ENCODE results near the gene ZBTB47.

Gene ZBTB47

DNA sequence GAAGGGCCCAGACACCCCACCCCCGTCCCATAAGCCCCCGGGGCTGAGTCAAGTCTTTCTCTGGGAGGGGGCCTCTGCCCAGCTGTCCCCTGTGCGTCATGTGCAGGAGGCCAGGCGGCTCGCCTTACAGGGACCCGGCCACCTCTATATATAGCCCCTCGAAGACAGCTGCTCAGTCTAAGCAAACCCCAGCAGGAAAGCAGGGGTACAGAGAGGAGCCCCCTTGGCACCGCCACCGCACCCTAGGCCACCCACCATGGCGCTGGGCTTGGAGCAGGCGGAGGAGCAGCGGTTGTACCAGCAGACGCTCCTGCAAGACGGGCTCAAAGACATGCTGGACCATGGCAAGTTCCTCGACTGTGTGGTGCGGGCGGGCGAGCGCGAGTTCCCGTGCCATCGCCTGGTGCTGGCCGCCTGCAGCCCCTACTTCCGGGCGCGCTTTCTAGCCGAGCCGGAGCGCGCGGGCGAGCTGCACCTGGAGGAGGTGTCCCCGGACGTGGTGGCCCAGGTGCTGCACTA lies 31.9 kb downstream of the ZBTB47 start, which contains the start of gene KLHL40:
Gene KLHL40, plus strand, starts transcription at position 175 of the 519 bp plus-strand sequence. Its CDS starts 82 bp downstream, at position 257.
- no peak for DNase-seq (ENCODE audit: low spot score)

GRCh38 chr3:42685891-42686820 lies 32.7 kb downstream of the ZBTB47 start:
- no peak for DNase-seq (ENCODE audit: low spot score)

- DNase-seq (ENCODE audit: low spot score) = no peak
Observed at GRCh38 chr3:42686832-42687650, 33.5 kb downstream of the ZBTB47 start.

DNA sequence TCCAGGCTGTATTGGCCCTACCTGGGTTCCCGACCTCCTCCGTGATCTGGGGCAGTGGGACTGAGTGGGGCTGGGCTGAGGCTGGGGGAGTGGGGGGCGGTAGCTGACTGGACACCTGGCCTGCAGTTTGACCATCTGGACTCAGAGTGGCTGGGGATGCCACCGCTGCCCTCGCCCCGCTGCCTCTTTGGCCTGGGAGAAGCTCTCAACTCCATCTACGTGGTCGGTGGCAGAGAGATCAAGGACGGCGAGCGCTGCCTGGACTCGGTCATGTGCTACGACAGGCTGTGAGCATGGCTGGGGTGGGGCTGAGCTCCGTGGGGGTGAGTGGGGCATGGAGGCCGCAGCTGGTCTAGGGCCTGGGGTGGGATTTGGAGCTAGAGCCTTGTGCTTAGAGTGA lies 34.5 kb downstream of the ZBTB47 start:
- DNase-seq (ENCODE audit: low spot score) = no peak

DNA sequence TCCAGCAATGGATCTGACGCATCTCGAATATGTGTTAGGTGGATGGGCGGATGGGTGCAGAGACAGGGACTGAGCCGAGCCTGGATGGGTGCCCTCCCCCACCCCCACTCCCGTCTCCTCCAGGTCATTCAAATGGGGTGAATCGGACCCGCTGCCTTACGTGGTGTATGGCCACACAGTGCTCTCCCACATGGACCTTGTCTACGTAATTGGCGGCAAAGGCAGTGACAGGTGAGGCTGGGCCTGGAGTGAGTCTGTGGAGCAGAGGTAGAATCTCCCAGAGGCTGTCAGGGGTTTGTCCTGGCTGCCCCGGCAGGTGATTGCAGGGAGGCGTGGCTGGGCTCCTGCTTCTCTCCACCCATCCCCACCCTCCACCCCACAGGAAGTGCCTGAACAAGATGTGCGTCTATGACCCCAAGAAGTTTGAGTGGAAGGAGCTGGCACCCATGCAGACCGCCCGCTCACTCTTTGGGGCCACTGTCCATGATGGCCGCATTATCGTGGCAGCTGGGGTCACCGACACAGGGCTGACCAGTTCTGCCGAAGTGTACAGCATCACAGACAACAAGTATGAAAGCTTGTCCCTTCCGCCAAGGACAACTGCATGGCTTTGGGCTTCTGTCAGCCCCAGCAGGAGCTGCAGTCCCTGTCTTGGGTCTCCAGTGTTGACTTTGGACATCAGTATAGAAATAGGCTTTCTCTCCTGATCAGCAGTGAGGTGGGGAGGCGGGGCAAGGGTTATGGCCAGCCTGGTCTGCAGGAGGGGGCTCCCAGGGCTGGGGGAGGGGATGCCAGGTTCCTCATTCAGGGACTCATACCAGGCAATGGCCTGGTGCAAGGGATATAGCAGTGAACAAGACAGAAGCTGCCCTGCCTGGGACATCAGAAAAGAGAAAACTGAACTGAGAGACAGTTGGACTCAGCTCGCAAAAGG lies 35.3 kb downstream of the ZBTB47 start:
- no peak for DNase-seq (ENCODE audit: low spot score)

DNA sequence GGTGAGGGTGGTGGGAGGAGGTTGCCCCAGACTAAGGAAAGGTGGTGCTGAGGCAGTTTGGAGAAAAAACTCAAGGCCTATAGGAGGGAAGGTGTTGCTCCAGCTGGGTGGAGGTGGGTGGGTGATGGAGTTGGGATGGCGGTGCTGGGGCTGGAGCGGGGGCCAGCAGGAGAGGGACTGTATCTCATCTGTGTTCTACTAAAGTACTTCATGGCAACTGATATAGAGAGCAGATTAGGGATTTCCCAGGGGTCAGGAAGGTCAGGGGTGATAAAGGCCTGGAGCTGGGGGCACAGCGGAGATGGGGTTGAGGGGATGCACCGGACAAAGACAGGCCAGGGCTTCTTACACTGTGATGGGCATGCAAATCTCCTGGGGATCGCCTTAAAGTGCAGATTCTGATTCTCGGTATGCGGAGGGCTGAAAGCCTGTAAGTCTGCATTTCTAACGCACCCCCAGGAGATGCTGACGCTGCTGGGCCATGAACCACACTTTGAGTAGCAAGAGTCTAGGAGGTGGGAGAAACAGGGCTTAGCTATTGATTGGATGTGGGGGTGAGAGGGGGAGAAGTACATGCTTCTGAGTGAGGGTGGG lies 36.0 kb downstream of the ZBTB47 start:
- DNase-seq (ENCODE audit: low spot score) = no peak

GRCh38 chr3:42690191-42690590 lies 36.7 kb downstream of the ZBTB47 start:
- no peak for DNase-seq (ENCODE audit: low spot score)

DNA sequence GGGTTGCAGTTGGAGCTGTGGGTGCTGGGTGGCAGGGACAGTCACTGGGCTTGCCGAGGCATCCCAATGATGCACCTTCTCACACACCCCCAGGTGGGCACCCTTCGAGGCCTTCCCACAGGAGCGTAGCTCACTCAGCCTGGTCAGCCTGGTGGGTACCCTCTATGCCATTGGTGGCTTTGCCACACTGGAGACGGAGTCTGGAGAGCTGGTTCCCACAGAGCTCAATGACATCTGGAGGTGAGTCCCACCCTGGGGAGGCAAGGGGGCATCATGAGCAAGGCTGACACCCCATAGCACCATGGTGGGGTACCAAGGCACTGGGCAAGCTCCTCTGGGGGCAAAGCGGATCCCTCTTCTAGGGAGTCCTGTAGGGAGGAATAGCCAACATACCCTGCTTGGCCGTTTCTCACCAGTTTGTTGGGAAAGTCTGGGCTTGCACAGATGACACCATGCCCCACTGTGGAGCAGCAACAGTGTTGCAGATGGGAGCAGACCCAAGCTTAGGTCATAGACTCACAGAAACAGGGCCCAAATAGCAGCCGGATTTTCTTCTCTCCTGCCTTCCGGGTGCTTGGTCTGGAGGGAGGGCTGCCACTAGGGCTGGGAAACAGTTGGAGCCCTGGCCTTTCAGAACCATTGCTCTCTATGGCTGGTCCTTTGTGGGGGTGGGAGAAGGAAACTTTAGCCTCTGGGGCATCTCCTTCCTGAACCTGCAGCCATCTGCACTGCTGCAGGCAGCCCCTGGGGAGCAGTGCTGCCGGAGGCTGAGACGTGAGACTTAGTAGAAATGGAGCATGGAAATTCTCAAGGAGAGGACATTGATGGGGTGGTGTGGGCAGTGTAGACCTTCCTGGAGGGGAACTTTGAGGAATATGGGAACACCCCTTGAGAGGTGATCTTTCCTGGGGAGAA lies 37.5 kb downstream of the ZBTB47 start:
- no peak for DNase-seq (ENCODE audit: low spot score)

- DNase-seq (ENCODE audit: low spot score) = no peak
Observed at GRCh38 chr3:42691816-42692666, 38.5 kb downstream of the ZBTB47 start.

GRCh38 chr3:42692667-42693529 lies 39.4 kb downstream of the ZBTB47 start:
- DNase-seq (ENCODE audit: low spot score) = no peak

- no peak for DNase-seq (ENCODE audit: low spot score)
Observed at GRCh38 chr3:42693530-42693930, 40.0 kb downstream of the ZBTB47 start.

DNA sequence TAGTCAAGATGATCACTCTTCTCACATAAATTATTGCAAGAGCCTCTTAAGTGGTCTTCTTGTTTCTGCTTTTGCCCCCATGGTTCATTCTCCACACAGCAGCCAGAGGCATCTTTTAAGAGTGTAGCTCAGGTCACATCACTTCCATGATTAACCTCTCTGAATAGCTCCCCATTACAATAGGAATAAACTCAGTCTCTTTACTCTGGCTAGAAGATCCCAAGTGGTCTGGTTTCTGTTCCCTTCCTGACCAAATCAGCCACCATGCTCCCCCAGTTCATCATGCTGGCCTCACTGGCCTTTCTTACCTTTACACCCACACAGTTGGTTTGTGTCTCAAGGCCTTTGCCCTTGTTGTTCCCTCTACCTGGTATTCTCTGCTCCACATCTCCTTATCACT lies 40.9 kb downstream of the ZBTB47 start:
- DNase-seq (ENCODE audit: low spot score) = no peak

- DNase-seq (ENCODE audit: low spot score) = no peak
Observed at GRCh38 chr3:42696356-42697288, 43.1 kb downstream of the ZBTB47 start.

- no peak for DNase-seq (ENCODE audit: low spot score)
Observed at GRCh38 chr3:42697289-42698051, 44.0 kb downstream of the ZBTB47 start.

DNA sequence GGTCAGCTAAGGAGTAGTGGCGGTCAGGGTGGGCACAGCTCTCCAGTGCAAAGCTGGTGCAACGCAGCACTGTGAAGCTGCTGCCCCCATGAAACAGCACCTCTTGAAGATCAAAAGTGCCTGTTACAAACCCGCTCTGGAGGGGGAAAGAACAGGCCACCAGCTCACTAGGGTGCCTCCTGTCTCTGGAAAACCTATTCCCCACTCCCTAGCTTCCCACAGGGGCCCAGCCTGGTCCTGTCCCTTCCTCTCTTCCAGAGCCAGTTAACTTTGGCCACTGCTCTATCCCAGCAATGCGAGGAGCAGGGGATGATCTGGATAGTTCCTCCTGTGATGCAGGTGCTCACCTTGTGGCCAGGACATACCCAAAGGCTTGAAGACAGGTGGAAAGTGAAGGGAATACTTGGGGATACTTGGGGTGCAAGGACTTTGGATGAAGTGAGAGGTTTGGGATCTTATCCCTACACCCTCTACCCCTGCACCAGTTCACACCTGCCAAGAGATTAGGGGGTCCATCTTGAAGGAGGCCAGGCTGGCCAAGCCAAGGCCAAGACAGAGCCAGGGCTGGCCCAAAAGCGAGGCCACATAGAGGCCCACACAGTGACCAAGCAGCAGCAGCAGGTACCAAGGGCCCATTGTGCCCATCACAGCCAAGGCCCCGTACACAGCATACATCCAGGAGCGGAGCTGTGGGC lies 44.9 kb downstream of the ZBTB47 start:
- DNase-seq (ENCODE audit: low spot score) = no peak

DNA sequence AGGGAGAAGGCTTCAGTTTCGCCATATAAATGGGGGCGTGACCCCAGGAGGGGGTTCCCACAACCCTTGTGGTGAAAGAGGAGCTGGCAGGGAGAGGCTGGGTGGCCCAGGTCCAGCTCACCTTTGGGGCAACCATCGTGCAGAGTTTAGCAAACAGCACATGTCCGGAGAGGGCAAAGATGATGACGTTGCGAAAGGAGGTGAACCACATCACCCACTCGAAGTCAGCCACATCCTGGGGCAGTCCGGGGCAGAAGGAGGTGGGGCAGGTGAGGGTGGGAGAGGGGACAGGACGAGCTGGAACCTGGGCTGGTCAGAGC lies 45.4 kb downstream of the ZBTB47 start:
- DNase-seq (ENCODE audit: low spot score) = no peak

Measured in hematopoietic multipotent progenitor cell treated with erythropoietin and hydrocortisone succinate and interleukin-3 and kit ligand, for 17 days (in vitro differentiated cells).